ENCODE measurements around the gene ZBED4.

GRCh38 chr22:49918911-49919881 lies 65.6 kb downstream of the ZBED4 start:
- TF ChIP-seq, protein P1, sequence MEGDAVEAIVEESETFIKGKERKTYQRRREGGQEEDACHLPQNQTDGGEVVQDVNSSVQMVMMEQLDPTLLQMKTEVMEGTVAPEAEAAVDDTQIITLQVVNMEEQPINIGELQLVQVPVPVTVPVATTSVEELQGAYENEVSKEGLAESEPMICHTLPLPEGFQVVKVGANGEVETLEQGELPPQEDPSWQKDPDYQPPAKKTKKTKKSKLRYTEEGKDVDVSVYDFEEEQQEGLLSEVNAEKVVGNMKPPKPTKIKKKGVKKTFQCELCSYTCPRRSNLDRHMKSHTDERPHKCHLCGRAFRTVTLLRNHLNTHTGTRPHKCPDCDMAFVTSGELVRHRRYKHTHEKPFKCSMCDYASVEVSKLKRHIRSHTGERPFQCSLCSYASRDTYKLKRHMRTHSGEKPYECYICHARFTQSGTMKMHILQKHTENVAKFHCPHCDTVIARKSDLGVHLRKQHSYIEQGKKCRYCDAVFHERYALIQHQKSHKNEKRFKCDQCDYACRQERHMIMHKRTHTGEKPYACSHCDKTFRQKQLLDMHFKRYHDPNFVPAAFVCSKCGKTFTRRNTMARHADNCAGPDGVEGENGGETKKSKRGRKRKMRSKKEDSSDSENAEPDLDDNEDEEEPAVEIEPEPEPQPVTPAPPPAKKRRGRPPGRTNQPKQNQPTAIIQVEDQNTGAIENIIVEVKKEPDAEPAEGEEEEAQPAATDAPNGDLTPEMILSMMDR (IDR thresholded peaks at IDR 0.05): no peak
- TF ChIP-seq EP300 (IDR thresholded peaks at IDR 0.05; ENCODE audit: low read depth) (no peak), POLR2AphosphoS5 (IDR thresholded peaks at IDR 0.05) (no peak), POLR2A (IDR thresholded peaks at IDR 0.05) (no peak)

All from transverse colon (tissue), 4 donors.